Measurements from ENCODE around the gene PDE6C. TPM values are rescaled to one million over a fixed set of nuclear protein-coding genes. Genes with fewer than 3 reads are reported as not detected.

PDE6C gene
- total and polyA plus RNA-seq, 2 of the 4 experiments (the other 2 are of a cell fraction): not detected

DNA sequence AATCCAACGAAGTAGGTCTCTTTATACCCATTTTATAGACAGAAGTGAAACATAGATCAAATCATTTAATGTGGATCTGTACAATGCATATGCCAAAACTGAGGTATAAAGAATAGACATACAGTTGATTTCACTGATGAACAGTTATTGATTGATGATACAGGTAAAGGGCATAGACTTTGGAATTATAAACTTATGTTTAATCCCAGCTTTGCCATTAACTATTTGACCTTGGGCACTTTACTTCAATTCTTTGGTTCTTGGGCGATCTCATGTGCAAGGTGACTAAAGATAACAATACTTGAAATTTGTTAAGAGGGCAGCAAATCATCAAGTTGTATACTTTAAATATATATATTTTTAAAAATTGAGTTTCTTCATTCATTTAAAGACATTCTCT is 61.5 kb downstream of the PDE6C start:
- Histone ChIP-seq H3K4me1 (ENCODE audit: control insufficient read depth, insufficient read depth, low read length) (no peaks in the 10 kb centered on the region), H3K9me1 (ENCODE audit: insufficient read depth, low read length) (no peaks in the 10 kb centered on the region), H4K8ac (ENCODE audit: low read depth in 2 of 2, low read length in 2 of 2) (no peak overlapping the region), H3K18ac (ENCODE audit: low read depth, low read length) (no peak overlapping the region), H4K5ac (ENCODE audit: low read depth, low read length) (no peak overlapping the region), H3K9ac (ENCODE audit: low read depth, low read length) (no peak overlapping the region), H3K27ac (ENCODE audit: insufficient read depth, low read length) (no peak overlapping the region), H2BK15ac (ENCODE audit: low read depth, low read length) (no peak overlapping the region), H4K91ac (ENCODE audit: insufficient read depth, low read depth, low read length) (no peak overlapping the region), H2BK120ac (ENCODE audit: low read depth, low read length) (no peak overlapping the region), H4K20me1 (ENCODE audit: insufficient read depth, low read length) (no peaks in the 10 kb centered on the region), H3K79me1 (ENCODE audit: low read depth in 1 of 2, low read length in 2 of 2) (no peaks in the 10 kb centered on the region), H3K27me3 (ENCODE audit: control insufficient read depth, insufficient read depth, low read length) (no peaks in the 10 kb centered on the region), H2AFZ (replicated peaks; ENCODE audit: low read length, poor library complexity) (no peak overlapping the region), H3K56ac (ENCODE audit: extremely low read depth, insufficient read depth, low read length) (no peak overlapping the region), H2AK5ac (ENCODE audit: low read depth, low read length) (no peak overlapping the region), H3K23ac (ENCODE audit: low read depth, low read length) (no peak overlapping the region), H3K9me3 (ENCODE audit: control insufficient read depth, insufficient read depth, low read length) (no peaks in the 10 kb centered on the region), H2BK20ac (ENCODE audit: low read depth, low read length) (no peak overlapping the region), H2BK5ac (ENCODE audit: low read depth, low read length, poor library complexity, severe bottlenecking) (no peak overlapping the region), H3K4me2 (ENCODE audit: low read depth, low read length) (no peak overlapping the region), H2AK9ac (replicated peaks; ENCODE audit: low read depth, low read length, poor library complexity) (no peak overlapping the region), H3K4me3 (ENCODE audit: insufficient read depth, low read depth, low read length) (no peak overlapping the region), H3K36me3 (ENCODE audit: control insufficient read depth, insufficient read depth, low read length) (peaks cover 18% of the 10 kb centered on the region), H3K14ac (replicated peaks; ENCODE audit: low read depth, low read length) (no peak overlapping the region), H3K4ac (ENCODE audit: low read depth, low read length) (no peak overlapping the region)
- no peak for TF ChIP-seq CHD1 (IDR thresholded peaks at IDR 0.05; ENCODE audit: low read depth, low read length)
- no peak for TF ChIP-seq MXI1 (IDR thresholded peaks at IDR 0.05; ENCODE audit: borderline replicate concordance, low read depth, low read length)
- TF ChIP-seq, protein P1, sequence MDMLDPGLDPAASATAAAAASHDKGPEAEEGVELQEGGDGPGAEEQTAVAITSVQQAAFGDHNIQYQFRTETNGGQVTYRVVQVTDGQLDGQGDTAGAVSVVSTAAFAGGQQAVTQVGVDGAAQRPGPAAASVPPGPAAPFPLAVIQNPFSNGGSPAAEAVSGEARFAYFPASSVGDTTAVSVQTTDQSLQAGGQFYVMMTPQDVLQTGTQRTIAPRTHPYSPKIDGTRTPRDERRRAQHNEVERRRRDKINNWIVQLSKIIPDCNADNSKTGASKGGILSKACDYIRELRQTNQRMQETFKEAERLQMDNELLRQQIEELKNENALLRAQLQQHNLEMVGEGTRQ (IDR thresholded peaks at IDR 0.05; ENCODE audit: low read depth, low read length): no peak
- TF ChIP-seq FOS (IDR thresholded peaks at IDR 0.05; ENCODE audit: low read depth, low read length): no peak
- no peak for TF ChIP-seq RFX5 (IDR thresholded peaks at IDR 0.05; ENCODE audit: low read depth, low read length)
- TF ChIP-seq MAZ (IDR thresholded peaks at IDR 0.05; ENCODE audit: borderline replicate concordance, low read depth, low read length): no peak
- TF ChIP-seq CEBPB (IDR thresholded peaks at IDR 0.05; ENCODE audit: low read depth, low read length): no peak
- TF ChIP-seq RCOR1 (IDR thresholded peaks at IDR 0.05; ENCODE audit: insufficient replicate concordance, low read length): no peak
- no peak for TF ChIP-seq POLR2A (IDR thresholded peaks at IDR 0.05; ENCODE audit: low read depth, low read length)
- no peak for TF ChIP-seq MAFK (IDR thresholded peaks at IDR 0.05; ENCODE audit: low read depth, low read length)
- TF ChIP-seq RAD21 (IDR thresholded peaks at IDR 0.05; ENCODE audit: low read length): no peak
- TF ChIP-seq, protein P2, sequence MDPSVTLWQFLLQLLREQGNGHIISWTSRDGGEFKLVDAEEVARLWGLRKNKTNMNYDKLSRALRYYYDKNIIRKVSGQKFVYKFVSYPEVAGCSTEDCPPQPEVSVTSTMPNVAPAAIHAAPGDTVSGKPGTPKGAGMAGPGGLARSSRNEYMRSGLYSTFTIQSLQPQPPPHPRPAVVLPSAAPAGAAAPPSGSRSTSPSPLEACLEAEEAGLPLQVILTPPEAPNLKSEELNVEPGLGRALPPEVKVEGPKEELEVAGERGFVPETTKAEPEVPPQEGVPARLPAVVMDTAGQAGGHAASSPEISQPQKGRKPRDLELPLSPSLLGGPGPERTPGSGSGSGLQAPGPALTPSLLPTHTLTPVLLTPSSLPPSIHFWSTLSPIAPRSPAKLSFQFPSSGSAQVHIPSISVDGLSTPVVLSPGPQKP (IDR thresholded peaks at IDR 0.05; ENCODE audit: borderline replicate concordance, low read depth, low read length): no peak
- intact Hi-C loops (cut with micrococcal nuclease): loop anchor here (2.0 kb wide), 1 partner anchor 15 kb away; no protein-coding TSS in a partner anchor
- in situ Hi-C loops (cut with MboI; ENCODE audit: low sequenced_read_pairs): loop anchor here (10.0 kb wide), 1 partner anchor 119 kb away; no protein-coding TSS in a partner anchor
- DNase-seq (no peak), ATAC-seq (ENCODE audit: low read depth) (no peak)
- dilution Hi-C loops (cut with HindIII; ENCODE audit: low sequenced_read_pairs, unreplicated experiment): no loop called here
- no TSS peak for BruUV-seq (replicated peaks)
- ChIA-PET CTCF (interaction anchor here (1.0 kb wide), 1 partner anchor 15 kb away, joined by 3 read pairs; no protein-coding TSS in a partner anchor), POLR2A (ENCODE audit: unreplicated experiment) (no interaction called here)
- no CpG with 5 or more reads among the region's 2 CpGs for WGBS, 2 experiments (ENCODE audit: extremely low coverage in 2 of 2, insufficient read length in 1 of 2)
